HUES48 (cell line): ENCODE measurements around the gene POLE.

ENCODE experiments used
- H3K27ac ChIP-seq: one replicate; pipeline ENCODE4 v1.7.0; 2013; ENCODE audit warnings: low read depth, low read length, inconsistent platforms
- H3K27me3 ChIP-seq: 2 replicates; pipeline ENCODE4 v1.6.1; 2013; ENCODE audit warnings: mild to moderate bottlenecking, low read length; ENCODE audit not compliant: control insufficient read depth, insufficient read depth
- H3K36me3 ChIP-seq: 2 replicates; pipeline ENCODE4 v1.6.1; 2013; ENCODE audit warnings: low read length; ENCODE audit not compliant: control insufficient read depth, insufficient read depth
- H3K4me1 ChIP-seq: 2 replicates; pipeline ENCODE4 v1.6.1; 2013; ENCODE audit warnings: mild to moderate bottlenecking, low read length; ENCODE audit not compliant: control insufficient read depth, insufficient read depth
- H3K4me3 ChIP-seq: 2 replicates; pipeline ENCODE4 v1.5.1; 2013; ENCODE audit warnings: mild to moderate bottlenecking, low read depth, low read length
- H3K9ac ChIP-seq: 2 replicates; pipeline ENCODE4 v1.6.1; 2013; ENCODE audit warnings: mild to moderate bottlenecking, low read depth, low read length, moderate library complexity
- H3K9me3 ChIP-seq: 2 replicates; pipeline ENCODE4 v1.6.1; 2013; ENCODE audit warnings: low read length; ENCODE audit not compliant: control insufficient read depth, insufficient read depth

Gene POLE

GRCh38 chr12:132687211-132688164, at the start of gene POLE, which contains the start of gene PXMP2:
POLE (minus strand) TSS chr12:132687342; CDS start chr12:132687315, 27 bp downstream.
PXMP2 (plus strand) TSS chr12:132687587; CDS start chr12:132687671, 84 bp downstream.
- peaks cover 21% of the 10 kb centered on the region for H3K36me3 ChIP-seq

GRCh38 chr12:132736913-132737312, 49.8 kb upstream of the POLE start:
- Histone ChIP-seq H3K9ac (no peak overlapping the region), H3K27ac (no peak overlapping the region), H3K27me3 (no peaks in the 10 kb centered on the region), H3K9me3 (no peaks in the 10 kb centered on the region), H3K36me3 (peaks cover 98% of the 10 kb centered on the region), H3K4me3 (no peak overlapping the region), H3K4me1 (no peaks in the 10 kb centered on the region)

More at GRCh38 chr12:132687211-132688164, at the start of gene POLE, which contains the start of gene PXMP2:
- Histone ChIP-seq H3K9ac (peak within 1 kb of the TSS; percentile 94), H3K9me3 (no peaks in the 10 kb centered on the region), H3K4me1 (no peaks in the 10 kb centered on the region), H3K4me3 (peak within 1 kb of the TSS; percentile 81), H3K27ac (peak within 1 kb of the TSS; percentile 90), H3K27me3 (peaks cover 7% of the 10 kb centered on the region; the same call in 1 of the 2 replicates)

GRCh38 chr12:132736378-132736777, 49.2 kb upstream of the POLE start:
- Histone ChIP-seq H3K27me3 (no peaks in the 10 kb centered on the region), H3K4me1 (no peaks in the 10 kb centered on the region), H3K9me3 (no peaks in the 10 kb centered on the region), H3K27ac (no peak overlapping the region), H3K36me3 (peaks cover 98% of the 10 kb centered on the region), H3K9ac (no peak overlapping the region), H3K4me3 (no peak overlapping the region)

GRCh38 chr12:132735496-132735895, 48.4 kb upstream of the POLE start:
- H3K9ac ChIP-seq: no peak overlapping the region
- no peaks in the 10 kb centered on the region for H3K9me3 ChIP-seq
- no peaks in the 10 kb centered on the region for H3K27me3 ChIP-seq
- peaks cover 98% of the 10 kb centered on the region for H3K36me3 ChIP-seq
- H3K4me1 ChIP-seq: no peaks in the 10 kb centered on the region
- no peak overlapping the region for H3K4me3 ChIP-seq
- H3K27ac ChIP-seq: no peak overlapping the region

- no peak overlapping the region for H3K4me3 ChIP-seq
- peaks cover 95% of the 10 kb centered on the region for H3K36me3 ChIP-seq
- no peak overlapping the region for H3K27ac ChIP-seq
- no peaks in the 10 kb centered on the region for H3K27me3 ChIP-seq
- H3K4me1 ChIP-seq: no peaks in the 10 kb centered on the region
- peaks cover 5% of the 10 kb centered on the region; the same call in 1 of the 2 replicates for H3K9me3 ChIP-seq
- H3K9ac ChIP-seq: no peak overlapping the region
These were observed 47.1 kb upstream of the POLE start for GRCh38 chr12:132734206-132734605.

DNA sequence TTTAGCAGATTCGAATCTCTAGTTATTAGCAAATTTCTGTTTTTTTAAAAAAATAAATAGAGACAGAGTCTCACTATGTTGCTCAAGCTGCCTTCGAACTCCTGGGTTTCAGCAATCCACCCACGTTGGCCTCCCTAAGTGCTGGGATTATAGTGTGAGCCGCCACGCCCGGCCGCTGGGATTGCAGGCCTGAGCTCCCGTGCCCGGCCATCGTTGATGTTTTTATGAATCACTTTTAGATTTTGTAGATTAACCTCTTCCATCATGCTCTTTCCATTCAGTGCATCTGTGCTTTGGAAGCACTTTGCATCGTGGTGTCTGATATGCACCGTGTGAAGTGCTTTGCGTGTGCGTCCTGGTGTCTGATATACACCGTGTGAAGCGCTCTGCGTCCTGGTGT, 44.4 kb upstream of the POLE start:
- Histone ChIP-seq H3K4me1 (no peaks in the 10 kb centered on the region), H3K9ac (no peak overlapping the region), H3K27ac (no peak overlapping the region), H3K4me3 (no peak overlapping the region), H3K9me3 (peaks cover 5% of the 10 kb centered on the region; the same call in 1 of the 2 replicates), H3K27me3 (no peaks in the 10 kb centered on the region), H3K36me3 (peaks cover 97% of the 10 kb centered on the region)

- H3K4me3 ChIP-seq: no peak overlapping the region
- H3K36me3 ChIP-seq: peaks cover 97% of the 10 kb centered on the region
- no peaks in the 10 kb centered on the region for H3K27me3 ChIP-seq
- H3K9me3 ChIP-seq: peaks cover 5% of the 10 kb centered on the region; the same call in 1 of the 2 replicates
- H3K9ac ChIP-seq: no peak overlapping the region
- no peak overlapping the region for H3K27ac ChIP-seq
- H3K4me1 ChIP-seq: no peaks in the 10 kb centered on the region
These were observed 43.2 kb upstream of the POLE start for GRCh38 chr12:132730353-132730752.

DNA sequence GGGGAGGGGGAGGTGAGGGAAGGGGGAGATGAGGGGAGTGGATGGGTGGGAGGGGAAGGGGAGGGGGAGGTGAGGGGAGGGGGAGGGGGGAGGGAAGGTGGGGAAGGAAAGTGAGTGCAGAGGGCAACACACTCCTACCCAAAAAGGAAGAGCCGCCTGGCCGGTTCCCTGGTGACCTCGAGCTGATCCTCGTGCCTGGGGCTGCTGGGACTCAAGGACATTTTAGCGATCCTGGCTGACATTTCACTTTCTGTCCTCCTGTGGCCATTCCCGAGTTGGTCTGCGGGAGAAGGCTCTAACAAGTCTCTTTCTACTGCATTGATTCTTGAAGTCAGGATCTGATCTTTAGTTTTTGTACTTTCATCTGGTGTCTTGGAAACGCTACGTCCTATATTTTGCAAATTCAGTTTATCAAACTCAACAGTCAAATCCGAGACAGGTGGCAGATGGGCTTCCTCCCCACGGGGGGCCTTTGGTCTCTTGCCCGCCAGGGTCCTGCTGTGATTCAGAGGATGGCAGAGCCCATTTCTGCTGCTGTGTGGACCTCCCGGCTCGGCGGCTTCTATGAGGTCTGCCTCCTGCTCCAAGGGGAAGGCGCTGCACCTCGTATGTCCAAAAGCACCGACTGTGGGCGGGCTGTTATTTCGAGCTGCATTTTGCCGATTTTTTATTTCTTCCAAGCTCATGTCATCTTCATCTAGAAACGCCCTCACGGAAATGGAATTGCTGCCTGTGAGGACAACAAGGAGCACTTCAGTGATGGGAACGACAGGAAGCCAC, 42.6 kb upstream of the POLE start:
- no peak overlapping the region for H3K4me3 ChIP-seq
- peaks cover 5% of the 10 kb centered on the region; the same call in 1 of the 2 replicates for H3K9me3 ChIP-seq
- no peaks in the 10 kb centered on the region for H3K4me1 ChIP-seq
- H3K36me3 ChIP-seq: peaks cover 97% of the 10 kb centered on the region
- H3K9ac ChIP-seq: no peak overlapping the region
- no peaks in the 10 kb centered on the region for H3K27me3 ChIP-seq
- no peak overlapping the region for H3K27ac ChIP-seq

GRCh38 chr12:132728502-132728901, 41.4 kb upstream of the POLE start:
- H3K4me3 ChIP-seq: no peak overlapping the region
- H3K9me3 ChIP-seq: peaks cover 5% of the 10 kb centered on the region; the same call in 1 of the 2 replicates
- H3K4me1 ChIP-seq: no peaks in the 10 kb centered on the region
- H3K27me3 ChIP-seq: no peaks in the 10 kb centered on the region
- H3K27ac ChIP-seq: no peak overlapping the region
- H3K9ac ChIP-seq: no peak overlapping the region
- H3K36me3 ChIP-seq: peaks cover 97% of the 10 kb centered on the region

- Histone ChIP-seq H3K36me3 (peaks cover 95% of the 10 kb centered on the region), H3K4me3 (no peak overlapping the region), H3K27ac (no peak overlapping the region), H3K27me3 (no peaks in the 10 kb centered on the region), H3K9me3 (peaks cover 5% of the 10 kb centered on the region; the same call in 1 of the 2 replicates), H3K9ac (no peak overlapping the region), H3K4me1 (no peaks in the 10 kb centered on the region)
These were observed 40.1 kb upstream of the POLE start for GRCh38 chr12:132727091-132727794.
